ENCODE data around the gene CACHD1.

DNA sequence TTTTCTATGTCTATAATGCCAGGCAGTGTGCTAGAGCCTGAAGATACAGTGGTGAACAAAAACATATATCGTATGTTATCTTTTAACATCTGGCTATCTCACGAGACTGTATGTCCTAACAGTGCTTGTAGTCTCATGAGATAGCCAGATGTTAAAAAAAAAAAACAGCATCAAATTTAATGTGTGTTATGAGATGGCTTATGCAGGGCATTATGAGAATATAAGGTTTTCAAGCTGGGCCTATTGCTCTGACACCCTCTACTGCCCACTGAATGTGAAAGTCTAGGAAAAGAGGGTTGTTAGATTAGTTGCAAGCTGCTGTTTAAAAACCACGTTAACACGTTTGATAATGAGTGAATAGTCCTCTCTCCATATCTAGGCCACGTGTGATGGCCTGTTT lies 109.8 kb downstream of the CACHD1 start:
- TF ChIP-seq, protein P1, sequence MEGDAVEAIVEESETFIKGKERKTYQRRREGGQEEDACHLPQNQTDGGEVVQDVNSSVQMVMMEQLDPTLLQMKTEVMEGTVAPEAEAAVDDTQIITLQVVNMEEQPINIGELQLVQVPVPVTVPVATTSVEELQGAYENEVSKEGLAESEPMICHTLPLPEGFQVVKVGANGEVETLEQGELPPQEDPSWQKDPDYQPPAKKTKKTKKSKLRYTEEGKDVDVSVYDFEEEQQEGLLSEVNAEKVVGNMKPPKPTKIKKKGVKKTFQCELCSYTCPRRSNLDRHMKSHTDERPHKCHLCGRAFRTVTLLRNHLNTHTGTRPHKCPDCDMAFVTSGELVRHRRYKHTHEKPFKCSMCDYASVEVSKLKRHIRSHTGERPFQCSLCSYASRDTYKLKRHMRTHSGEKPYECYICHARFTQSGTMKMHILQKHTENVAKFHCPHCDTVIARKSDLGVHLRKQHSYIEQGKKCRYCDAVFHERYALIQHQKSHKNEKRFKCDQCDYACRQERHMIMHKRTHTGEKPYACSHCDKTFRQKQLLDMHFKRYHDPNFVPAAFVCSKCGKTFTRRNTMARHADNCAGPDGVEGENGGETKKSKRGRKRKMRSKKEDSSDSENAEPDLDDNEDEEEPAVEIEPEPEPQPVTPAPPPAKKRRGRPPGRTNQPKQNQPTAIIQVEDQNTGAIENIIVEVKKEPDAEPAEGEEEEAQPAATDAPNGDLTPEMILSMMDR (IDR thresholded peaks at IDR 0.05 in 8 of 11, conservative IDR thresholded peaks at IDR 0.05 in 3 of 11): no peak
- TF ChIP-seq POLR2AphosphoS5 (IDR thresholded peaks at IDR 0.05): no peak
